HG03342 (cell line): ENCODE data around the gene CBX7.

Experiments
- ATAC-seq: cut with Tn5 transposase; IDR thresholded peaks from one replicate; pipeline ENCODE4 v1.9.1; 2021; ENCODE audit warnings: mild to moderate bottlenecking, moderate library complexity; ENCODE audit not compliant: unreplicated experiment

Gene CBX7

GRCh38 chr22:39094717-39095389 lies 57.6 kb downstream of the CBX7 start:
- ATAC-seq, result no peak

GRCh38 chr22:39092111-39092862 lies 60.2 kb downstream of the CBX7 start:
- no peak for ATAC-seq

- ATAC-seq, result no peak
Observed at GRCh38 chr22:39091126-39092081, 61.1 kb downstream of the CBX7 start.

- ATAC-seq, result no peak
Observed at GRCh38 chr22:39090426-39091064, 61.9 kb downstream of the CBX7 start.

GRCh38 chr22:39089928-39090327 lies 62.6 kb downstream of the CBX7 start:
- ATAC-seq, result no peak

GRCh38 chr22:39088685-39089032 lies 63.8 kb downstream of the CBX7 start:
- ATAC-seq, result no peak

GRCh38 chr22:39087881-39088684 lies 64.4 kb downstream of the CBX7 start:
- ATAC-seq, result no peak

GRCh38 chr22:39087098-39087497 lies 65.4 kb downstream of the CBX7 start:
- no peak for ATAC-seq

GRCh38 chr22:39084666-39085065 lies 67.8 kb downstream of the CBX7 start:
- ATAC-seq, result no peak

- ATAC-seq, result no peak
Observed at GRCh38 chr22:39083212-39084165, 69.0 kb downstream of the CBX7 start.

- ATAC-seq, result no peak
Observed at GRCh38 chr22:39081598-39081997, 70.9 kb downstream of the CBX7 start.

- no peak for ATAC-seq
Observed at GRCh38 chr22:39081016-39081415, 71.5 kb downstream of the CBX7 start.
